ENCODE results near the gene PTCD2.
"Not testable (repeated sequence)": the region's sequence is repeated elsewhere in the genome, so short reads cannot be mapped to it uniquely, and the experiment has no call there.

PTCD2 gene

DNA sequence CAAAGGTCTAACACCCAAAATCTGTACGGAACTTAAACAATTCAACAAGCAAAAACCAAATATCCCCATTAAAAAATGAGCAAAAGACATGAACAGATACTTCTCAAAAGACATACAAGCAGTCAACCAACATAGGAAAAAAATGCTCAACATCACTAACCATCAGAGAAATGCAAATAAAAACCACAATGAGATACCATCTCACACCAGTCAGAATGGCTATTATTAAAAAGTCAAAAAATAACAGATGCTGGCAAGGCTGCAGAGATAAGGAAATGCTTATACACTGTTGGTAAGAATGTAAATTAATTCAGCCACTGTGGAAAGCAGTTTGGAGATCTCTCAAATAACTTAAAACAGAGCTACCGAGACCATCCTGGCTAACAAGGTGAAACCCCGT lies 22.0 kb upstream of the PTCD2 start:
- not testable (repeated sequence) for DNase-seq

DNA sequence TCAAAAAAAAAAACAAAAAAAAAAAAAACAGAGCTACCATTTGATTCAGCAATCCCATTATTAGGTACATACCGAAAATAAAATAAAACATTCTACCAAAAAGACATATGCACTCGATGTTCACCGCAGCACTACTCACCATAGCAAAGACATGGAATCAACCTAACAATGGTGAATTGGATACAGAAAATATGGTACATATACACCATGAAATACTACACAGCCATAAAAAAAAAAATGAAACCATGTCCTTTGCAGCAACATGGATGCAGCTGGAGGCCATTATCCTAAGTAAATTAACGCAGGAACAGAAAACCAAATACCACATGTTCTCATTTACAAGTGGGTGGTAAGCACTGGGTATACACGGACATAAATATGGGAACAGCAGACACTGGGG lies 21.5 kb upstream of the PTCD2 start:
- no peak for DNase-seq

DNA sequence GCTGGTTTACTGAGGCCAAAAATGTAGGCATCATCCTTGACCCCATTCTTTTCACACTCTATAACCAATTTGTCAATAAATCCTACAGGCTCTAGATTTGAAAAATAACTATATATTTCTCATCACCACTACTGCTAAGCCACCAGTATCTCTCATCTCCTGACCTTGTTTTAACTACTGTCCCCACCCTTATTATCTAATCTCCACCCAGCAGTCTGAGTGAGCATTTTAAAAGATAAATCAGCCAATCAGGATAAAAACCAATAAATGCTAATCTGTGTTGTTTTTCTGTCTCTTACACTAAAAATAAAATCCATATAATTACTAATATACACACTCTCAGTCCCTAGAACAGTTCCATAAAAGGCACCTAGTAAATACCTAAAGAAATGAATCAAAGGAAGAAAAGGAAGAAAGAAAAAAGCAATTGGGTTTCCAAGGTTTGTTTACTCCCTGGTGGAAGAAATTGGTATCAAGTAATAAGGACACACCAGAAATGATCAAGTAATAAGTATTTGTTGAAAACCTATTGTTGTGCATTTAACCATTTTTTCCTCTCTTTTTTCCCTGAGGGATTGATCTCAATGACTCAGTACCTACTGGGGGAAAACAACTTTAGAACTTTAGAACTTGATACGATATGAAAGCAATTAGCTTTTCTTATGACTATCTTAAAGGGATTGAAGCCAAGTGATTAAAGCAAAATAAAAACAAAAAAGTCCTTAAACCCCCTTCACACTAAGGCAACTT lies 19.4 kb upstream of the PTCD2 start:
- no peak for DNase-seq

- no peak for DNase-seq
Measured at GRCh38 chr5:72301557-72301956, 18.6 kb upstream of the PTCD2 start.

DNA sequence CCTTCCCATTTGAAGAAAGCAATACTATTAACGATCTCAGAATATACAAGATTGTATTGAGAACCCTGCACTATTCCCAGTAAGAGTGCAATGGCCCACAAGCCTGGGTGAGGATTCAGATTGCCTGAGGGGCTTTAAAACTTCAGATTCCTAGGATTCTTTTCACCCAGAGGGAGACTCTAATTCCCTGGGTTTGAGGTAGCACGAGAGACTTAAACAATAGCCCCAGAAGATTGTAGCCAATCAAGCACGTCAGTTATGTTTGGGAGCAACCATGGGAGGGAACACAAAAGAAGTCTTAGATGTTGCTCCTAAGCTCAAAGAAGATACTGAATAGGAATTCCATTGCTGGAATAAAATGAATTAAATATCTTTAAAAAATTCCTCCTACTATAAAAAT lies 18.0 kb upstream of the PTCD2 start:
- DNase-seq = no peak

GRCh38 chr5:72305194-72306142 lies 14.7 kb upstream of the PTCD2 start:
- DNase-seq = no peak

GRCh38 chr5:72307573-72307967 lies 12.6 kb upstream of the PTCD2 start:
- no peak for DNase-seq

DNA sequence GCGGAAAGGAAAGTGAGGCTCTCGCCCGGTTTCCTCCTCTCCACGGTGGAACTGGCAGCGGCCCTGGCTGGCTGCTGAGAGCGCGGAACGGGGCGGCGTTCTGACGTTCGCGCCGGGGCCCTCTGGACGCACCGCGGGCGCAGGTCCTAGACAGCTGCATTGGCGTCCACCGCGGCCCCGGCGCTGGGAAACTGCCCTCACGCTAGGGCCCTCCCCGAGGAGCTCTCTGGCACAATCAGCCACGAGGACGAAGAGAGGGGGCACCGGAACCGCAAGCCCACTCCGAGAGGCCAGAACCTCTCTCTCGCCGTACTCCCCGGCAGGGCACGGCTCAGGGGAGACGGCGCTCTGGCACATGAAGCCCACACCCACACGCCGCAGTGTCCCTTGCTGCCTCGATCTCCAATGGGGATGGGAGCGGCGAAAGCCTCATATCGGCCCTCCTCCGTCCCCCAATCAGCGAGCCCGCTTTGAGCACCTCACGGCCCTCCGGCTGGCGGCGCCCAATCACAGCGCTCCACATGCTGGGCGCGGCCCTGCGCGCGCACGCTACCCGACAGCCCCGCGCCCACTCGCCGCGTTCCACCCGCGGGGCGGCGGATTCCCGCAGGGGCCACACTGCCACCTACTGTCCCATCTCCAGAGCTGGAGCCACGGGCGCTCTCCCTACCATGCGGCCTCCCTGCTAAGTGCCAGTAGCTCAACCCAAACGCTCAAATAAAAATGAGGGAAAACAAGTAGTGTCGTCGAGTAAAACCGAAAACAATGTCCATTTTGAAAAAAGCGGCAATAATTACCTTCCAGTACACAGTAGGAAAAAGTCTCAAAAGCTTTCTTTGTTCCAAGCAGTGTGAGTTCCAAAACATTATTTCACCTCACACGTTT lies 12.0 kb upstream of the PTCD2 start:
- DNase-seq = peak; percentile 96

DNA sequence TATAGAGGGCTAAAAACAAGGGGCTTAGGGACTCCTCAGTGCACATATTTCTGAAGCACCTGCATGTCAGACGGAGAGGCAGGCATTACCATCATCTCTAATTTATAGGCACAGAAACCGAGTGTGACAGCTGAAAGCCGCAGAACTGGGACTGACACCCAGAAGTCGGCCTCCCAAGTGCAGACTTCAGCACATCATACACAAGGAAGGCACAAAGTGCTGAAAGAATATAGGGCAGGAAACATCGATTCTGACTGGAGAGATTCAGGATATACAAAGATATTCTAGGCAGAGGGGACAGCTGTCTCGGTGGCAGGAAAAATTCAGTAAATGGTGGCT lies 11.4 kb upstream of the PTCD2 start:
- DNase-seq = no peak

GRCh38 chr5:72313141-72313540 lies 7.0 kb upstream of the PTCD2 start:
- no peak for DNase-seq

GRCh38 chr5:72314571-72315172 lies 5.5 kb upstream of the PTCD2 start:
- no peak for DNase-seq

DNA sequence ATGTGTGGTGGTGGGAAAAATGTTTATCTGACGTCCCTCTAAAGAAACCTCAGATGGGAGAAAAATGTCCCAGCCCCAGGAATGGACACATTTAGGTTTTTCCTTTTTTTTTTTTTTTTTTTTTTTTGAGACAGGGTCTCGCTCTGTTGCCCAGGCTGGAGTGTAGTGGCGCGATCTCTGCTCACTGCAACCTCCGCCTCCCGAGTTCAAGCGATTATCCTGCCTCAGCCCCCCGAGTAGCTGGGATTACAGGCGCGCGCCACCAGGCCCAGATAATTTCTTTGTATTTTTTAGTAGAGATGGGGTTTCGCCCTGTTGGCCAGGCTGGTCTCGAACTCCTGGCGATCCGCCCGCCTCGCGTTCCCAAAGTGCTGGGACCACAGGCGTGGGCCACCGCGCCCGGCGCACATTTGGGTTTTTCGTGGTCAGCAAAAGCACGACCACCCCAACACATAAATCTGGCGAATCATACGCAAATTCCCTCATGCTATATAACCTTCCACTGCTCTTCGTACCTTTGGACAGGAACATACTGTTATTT lies 668 bp upstream of the PTCD2 start:
- peak; percentile 35 for DNase-seq

DNA sequence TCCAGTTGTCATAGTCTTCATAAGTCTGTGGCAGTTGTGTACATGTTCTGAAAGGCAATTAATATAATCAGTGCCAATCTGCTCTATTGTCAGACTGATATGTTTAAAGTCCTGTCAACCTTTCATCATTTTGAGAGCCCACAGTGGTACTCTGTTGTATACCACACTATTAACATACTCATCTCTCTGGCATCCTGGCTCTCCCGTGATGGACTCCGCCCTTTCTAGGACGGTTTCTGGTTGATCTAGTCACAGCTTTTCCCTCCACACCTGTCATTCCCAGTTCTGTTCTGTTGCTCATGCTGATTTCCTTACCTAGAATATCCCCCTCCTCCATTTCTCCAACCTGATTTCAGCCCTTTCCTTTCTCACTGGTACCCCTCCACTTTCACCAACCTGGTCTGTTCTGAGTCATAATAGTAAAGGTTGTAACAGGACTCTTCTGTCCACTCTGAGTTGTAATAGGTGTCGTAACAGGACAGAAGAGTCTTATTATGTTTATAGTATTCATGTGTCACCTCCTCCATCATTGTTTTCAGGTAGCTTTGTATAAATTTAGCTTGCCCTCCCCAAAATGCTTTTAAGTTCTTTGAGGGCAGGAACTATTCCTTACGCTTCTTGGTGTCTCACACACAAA lies 4.1 kb downstream of the PTCD2 start:
- no peak for DNase-seq

GRCh38 chr5:72325566-72326305 lies 5.6 kb downstream of the PTCD2 start:
- no peak for DNase-seq

GRCh38 chr5:72326306-72326649 lies 6.1 kb downstream of the PTCD2 start:
- DNase-seq = no peak

GRCh38 chr5:72328172-72328571 lies 8.0 kb downstream of the PTCD2 start:
- DNase-seq = no peak

- DNase-seq = no peak
Measured at GRCh38 chr5:72330712-72331111, 10.5 kb downstream of the PTCD2 start.

DNA sequence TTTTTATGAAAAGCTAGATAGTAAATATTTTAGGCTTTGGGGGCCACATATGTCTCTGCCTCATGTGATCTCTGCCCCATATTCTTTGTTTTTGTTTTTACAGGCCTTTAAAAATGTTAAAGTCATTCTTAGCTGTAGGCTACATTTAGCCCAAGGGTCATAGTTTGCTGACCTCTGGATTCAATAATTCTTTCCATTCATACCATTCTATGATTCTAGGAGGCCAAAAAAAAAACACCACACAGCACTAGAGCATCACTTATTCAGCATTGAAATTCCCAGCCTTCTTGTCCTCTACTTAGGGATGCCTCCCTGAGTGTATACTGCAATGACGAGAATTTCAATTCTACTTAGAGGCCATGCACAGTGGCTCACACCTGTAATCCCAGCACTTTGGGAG lies 17.0 kb downstream of the PTCD2 start:
- no peak for DNase-seq

DNA sequence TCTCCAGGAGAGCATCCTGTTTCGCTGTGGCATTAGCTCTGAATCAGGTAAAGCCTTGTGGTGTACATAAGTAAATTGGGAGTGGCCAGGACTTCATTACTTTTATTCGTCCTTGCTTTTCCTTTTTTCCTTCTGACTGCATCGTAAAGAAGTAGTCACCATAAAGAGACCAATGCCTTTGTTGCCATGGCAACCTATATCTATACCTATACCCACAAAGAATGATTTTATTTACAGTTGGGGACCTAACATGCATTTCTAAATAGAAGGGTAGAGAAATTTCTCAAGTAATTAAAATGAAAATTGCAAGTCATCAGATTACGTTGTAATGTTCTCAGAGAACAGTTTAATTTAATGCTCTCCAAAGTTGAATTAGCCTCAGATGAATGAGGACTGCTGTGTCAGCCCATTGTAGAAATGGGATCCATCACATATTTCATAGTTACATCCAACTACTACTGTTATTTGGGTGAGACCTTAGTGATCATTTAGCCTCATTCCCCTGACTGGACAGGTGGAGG lies 18.6 kb downstream of the PTCD2 start:
- no peak for DNase-seq

DNA sequence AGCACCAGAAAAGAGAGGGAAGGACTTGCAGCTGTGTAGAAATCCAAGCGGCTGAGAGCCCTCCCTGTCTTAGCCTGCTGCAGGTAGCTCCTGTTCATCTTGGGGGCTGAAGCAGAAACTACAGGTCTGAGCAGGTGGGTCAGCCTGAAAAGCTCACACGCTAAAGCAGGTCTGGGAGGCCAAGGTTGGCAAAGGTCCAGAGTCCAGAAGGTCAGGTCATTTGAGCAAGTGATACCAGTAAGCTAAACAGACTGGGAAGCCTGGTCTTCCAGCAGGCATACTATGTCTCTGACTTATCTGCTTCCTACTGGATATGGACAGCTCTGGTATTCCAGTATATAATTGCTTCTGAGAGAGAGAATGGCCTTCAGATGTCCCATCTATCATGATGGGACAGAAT lies 26.2 kb downstream of the PTCD2 start:
- DNase-seq = no peak

DNA sequence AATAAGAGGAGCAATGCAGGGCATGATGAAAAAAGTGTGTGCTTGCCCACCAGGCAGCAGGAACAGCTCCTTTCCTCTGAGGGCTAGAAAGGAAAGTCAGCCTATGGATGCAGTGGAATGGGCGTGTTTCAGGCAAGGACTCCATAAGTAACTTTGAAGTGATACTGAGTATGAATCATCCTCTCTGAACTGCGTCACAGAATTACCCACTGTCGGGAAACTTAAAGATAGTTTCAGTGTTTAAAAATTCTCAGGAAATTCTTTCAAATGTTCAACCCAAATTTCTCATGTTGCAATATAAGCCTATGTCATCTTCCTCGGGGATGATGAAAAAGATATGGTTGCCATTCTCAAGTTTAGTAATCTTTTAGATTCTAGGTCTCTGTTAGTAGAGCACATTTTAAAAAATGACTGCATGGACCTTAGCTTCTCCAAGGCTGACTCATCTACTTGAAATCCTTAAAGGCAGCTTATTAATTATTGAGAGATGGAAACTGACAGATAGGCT lies 27.7 kb downstream of the PTCD2 start:
- peak; percentile 6 for DNase-seq

Measured in stimulated activated CD4-positive, alpha-beta T cell treated with anti-CD3 and anti-CD28 coated beads, Interleukin-4, amount 100 ng/mL, for 24 hours (primary cell).